GM19240 (cell line): ENCODE data around the gene HAGHL.
"Not testable (repeated sequence)": the region's sequence is repeated elsewhere in the genome, so short reads cannot be mapped to it uniquely, and the experiment has no call there.

Source experiments
- DNase-seq: peaks from one replicate; pipeline ENCODE4 v3.0.0; 2011; ENCODE audit warnings: low spot score; ENCODE audit not compliant: insufficient read length

The HAGHL gene

DNA sequence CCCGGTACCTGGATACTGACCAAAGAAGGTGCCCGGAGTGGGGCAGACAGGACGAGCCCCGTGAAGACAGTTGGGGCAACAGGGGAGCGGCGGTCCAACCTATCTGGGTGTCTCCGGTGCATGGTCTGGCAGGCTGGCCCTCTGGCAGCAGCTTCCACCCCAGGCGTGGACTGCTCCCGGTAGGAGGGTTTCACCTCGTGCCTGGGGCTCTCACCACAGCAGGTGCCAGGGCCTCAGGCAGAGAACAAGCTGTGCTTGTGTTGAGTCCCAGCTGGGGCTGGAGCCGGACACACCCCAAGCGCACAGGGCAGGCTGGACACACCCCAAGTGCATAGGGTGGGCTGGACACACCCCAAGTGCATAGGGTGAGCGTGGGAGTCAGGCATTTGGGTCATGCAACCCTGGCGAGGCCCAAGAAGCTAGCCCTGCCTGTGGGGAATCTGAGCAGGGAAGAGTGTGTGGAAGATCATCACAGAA lies 19.8 kb upstream of the HAGHL start:
- no peak for DNase-seq

- DNase-seq = no peak
Observed at GRCh38 chr16:708019-708418, 18.9 kb upstream of the HAGHL start.

DNA sequence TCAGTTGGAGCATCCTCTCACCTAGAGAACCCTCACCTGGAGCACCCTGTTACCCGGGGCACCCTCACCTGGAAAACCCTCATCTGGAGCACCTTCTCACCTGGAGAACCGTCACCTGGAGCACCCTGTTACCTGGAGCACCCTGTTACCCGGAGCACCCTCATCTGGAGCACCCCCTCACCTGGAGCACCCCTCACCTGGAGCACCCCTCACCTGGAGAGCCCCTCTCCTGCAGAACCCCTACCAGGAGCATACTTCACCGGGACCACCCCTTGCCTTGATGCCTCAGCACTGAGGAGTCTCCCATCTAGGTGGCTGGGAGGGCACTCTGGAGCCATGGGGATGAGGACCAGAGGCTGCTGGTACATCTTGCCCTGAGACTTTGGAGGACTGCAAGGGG lies 17.9 kb upstream of the HAGHL start:
- no peak for DNase-seq

DNA sequence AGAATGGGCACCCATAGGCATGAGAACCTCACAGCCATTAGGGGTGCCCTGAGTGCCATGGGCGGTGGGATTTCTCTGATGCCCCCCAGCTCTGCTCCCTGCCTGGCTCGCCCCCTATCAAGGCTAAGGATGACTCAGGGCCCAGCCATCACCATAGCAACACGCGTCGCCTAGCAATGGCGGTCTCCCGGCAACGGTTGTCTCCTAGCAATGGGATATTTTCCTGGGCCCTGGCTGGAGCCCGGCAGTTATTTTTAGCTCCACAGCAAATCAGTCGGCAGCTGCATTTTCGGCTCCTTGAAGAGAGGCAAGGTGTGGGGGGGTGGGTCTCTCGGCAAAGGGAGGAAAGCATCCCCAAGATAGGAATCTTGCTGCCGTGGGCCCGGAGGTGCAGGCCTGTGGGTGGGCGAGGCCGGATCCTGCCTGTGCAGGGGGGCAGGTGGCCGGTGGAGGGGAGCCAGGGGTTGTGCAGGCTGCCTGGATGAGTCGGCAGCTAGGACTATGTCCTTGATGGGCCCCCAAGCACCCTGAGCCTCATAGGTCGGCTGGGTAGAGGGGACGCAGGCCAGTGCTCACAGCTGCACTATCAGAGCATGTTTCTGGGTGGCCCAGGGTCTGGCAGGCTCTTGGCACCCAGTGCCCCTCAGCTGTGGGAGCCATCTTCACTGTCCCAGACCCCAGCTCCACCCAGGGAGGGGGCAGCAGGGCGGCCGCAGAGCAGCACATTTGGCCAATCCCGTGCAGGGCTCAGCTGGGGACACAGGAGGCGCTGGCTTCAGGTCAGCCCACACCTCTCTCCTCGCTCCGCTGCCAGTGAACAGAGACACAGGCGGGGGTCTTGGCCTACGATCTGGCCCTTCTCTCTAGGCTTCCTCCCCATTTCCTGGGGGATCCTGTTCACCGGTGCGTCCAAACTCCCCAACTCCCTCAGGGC lies 17.1 kb upstream of the HAGHL start:
- DNase-seq = no peak

- no peak for DNase-seq
Observed at GRCh38 chr16:710500-711075, 16.3 kb upstream of the HAGHL start.

GRCh38 chr16:711084-711483 lies 15.8 kb upstream of the HAGHL start:
- no peak for DNase-seq

- DNase-seq = peak; percentile 99
Observed at GRCh38 chr16:711548-712320, 15.2 kb upstream of the HAGHL start.

- DNase-seq = not testable (repeated sequence)
Observed at GRCh38 chr16:712740-713250, 14.1 kb upstream of the HAGHL start.

GRCh38 chr16:714079-714478 lies 12.8 kb upstream of the HAGHL start:
- no peak for DNase-seq

- peak; percentile 93 for DNase-seq
Observed at GRCh38 chr16:714558-715476, 12.1 kb upstream of the HAGHL start, which contains the start of gene METRN. TSS of gene METRN (plus strand) at chr16:715118. CDS start at chr16:715290, 172 bp downstream.

DNA sequence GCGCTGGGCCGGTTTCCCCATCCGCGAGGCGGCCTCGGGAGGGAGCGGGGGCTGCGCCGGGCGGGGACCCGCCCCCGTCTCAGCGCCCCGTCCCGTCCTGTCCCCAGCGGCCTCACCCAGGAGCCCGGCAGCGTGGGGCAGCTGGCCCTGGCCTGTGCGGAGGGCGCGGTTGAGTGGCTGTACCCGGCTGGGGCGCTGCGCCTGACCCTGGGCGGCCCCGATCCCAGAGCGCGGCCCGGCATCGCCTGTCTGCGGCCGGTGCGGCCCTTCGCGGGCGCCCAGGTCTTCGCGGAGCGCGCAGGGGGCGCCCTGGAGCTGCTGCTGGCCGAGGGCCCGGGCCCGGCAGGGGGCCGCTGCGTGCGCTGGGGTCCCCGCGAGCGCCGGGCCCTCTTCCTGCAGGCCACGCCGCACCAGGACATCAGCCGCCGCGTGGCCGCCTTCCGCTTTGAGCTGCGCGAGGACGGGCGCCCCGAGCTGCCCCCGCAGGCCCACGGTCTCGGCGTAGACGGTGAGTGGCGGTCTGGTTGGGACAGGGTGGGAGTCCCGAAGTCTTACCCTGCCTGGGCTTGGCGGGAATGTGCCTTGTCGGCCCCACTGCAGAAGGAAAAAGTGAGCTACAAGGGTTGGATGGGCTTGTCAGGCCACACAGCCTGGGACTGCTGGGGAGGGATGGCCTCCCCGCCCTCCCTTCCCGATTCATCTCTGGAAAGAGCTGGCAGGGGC lies 11.3 kb upstream of the HAGHL start:
- DNase-seq = no peak

GRCh38 chr16:716200-716568 lies 10.7 kb upstream of the HAGHL start:
- DNase-seq = no peak

GRCh38 chr16:716768-717325 lies 10.1 kb upstream of the HAGHL start:
- DNase-seq = no peak

- DNase-seq = no peak
Observed at GRCh38 chr16:717450-718245, 9.3 kb upstream of the HAGHL start.

- DNase-seq = no peak
Observed at GRCh38 chr16:718389-718788, 8.5 kb upstream of the HAGHL start.

DNA sequence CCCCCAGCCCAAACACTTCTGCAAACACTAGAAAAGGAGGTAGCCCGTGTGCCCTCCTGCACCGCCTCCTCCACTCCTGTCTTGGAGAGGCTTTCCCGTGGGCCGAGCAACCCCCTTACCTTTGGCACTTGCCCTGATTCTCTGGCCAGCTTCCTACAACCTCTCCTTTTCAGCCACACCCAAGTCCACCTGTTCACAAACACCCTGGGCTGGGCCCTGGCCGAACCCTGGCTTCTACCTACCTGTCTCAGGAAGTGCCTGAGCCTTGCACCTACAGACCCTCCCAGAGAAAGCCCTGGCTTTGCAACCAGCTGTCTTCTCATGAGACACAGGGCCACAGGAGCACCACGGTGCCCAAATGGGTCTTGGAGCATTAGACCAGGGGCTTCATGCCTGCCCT lies 8.0 kb upstream of the HAGHL start:
- DNase-seq = no peak

DNA sequence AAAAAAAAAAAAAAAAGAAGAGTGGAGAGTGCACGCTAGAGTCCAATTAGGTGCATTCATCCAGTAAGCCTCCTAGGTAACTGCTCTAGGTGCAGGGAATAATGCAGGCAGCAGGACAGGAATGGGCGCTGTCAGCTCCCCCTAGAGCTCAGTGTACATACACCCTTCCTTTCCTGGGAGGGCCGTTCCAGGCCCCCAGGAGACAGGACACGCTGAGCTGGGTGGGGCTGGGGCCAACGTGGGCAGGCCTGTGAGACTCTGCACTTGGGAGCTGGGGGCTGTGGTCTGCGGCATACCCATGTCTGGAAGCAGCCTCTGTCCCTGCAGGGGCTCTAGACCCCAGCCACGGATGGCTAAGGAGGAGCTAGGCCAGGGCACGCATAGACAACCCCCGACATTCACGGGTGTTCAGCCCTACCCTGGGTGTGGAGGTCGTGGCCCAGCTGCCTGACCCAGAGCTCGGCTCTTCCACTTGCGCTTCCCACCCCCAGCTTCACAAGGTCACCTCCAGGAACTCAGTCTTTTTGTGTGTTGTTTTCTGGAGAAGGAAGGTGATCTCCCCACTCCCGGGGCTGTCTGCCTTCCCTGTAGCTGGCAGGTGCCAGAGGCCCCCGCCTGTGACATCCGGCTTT lies 7.0 kb upstream of the HAGHL start:
- no peak for DNase-seq

DNA sequence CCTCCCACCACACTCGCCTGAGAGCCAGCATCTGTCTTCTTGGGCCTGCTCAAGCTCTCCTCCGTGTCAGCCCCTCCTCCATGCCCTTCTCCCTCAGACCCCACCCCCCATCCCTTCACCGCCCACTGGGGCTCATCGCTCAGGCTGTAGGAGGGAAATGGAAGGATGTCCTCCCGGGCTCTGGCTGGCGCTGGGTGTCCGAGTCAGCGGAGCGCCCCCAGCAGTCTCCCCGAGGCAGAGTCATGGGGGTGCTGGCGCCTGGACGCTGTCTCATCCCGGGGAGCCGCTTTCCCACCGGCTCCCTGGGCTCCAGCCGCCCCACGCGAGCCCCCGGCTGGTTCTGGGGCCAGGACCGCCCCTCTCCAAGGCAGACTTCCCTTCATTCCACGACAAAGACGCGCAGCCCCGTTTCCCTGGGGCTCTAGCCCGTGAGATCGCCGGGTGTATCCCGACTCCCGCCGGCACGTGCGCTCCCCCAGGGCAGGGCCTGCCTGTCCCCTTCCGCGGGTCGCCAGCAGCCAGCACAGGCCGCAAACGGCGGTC lies 6.4 kb upstream of the HAGHL start:
- DNase-seq = peak; percentile 77
